BLaER1 (cell line): ENCODE data around the gene OOEP.
"Not testable (repeated sequence)": the region's sequence is repeated elsewhere in the genome, so short reads cannot be mapped to it uniquely, and the experiment has no call there.

Experiments used
- H3K27ac ChIP-seq: shearing (Covaris generic); formaldehyde crosslinking; 2 replicates; pipeline ENCODE4 v1.8.1; 2022
- H3K27me3 ChIP-seq: shearing (Covaris generic); formaldehyde crosslinking; 2 replicates; pipeline ENCODE4 v1.8.1; 2022
- H3K36me3 ChIP-seq: shearing (Covaris generic); formaldehyde crosslinking; 2 replicates; pipeline ENCODE4 v1.8.1; 2022
- H3K4me1 ChIP-seq: shearing (Covaris generic); formaldehyde crosslinking; 2 replicates; pipeline ENCODE4 v1.8.1; 2022
- H3K4me2 ChIP-seq: shearing (Covaris generic); formaldehyde crosslinking; 2 replicates; pipeline ENCODE4 v1.8.1; 2022
- H3K4me3 ChIP-seq: shearing (Covaris generic); formaldehyde crosslinking; 2 replicates; pipeline ENCODE4 v1.8.1; 2022
- H3K9ac ChIP-seq: shearing (Covaris generic); formaldehyde crosslinking; 2 replicates; pipeline ENCODE4 v1.8.1; 2022
- H3K9me3 ChIP-seq: shearing (Covaris generic); formaldehyde crosslinking; 2 replicates; pipeline ENCODE4 v1.8.1; 2022
- H4K20me1 ChIP-seq: shearing (Covaris generic); formaldehyde crosslinking; 2 replicates; pipeline ENCODE4 v1.8.1; 2022
- Cebpa-rat ChIP-seq: shearing (Covaris generic); IDR thresholded peaks from 2 replicates; pipeline ENCODE4 v1.8.1; 2022

The OOEP gene

GRCh38 chr6:73369563-73369962 is at the start of gene OOEP:
TSS of gene OOEP (minus strand) at chr6:73369897. CDS start at chr6:73369792, 105 bp downstream.
- Histone ChIP-seq H3K27me3 (no peaks in the 10 kb centered on the region), H3K9ac (no peak within 1 kb of the TSS), H3K9me3 (peaks cover 28% of the 10 kb centered on the region), H3K4me2 (no peak within 1 kb of the TSS), H3K36me3 (no peaks in the 10 kb centered on the region), H3K4me3 (no peak within 1 kb of the TSS), H4K20me1 (no peaks in the 10 kb centered on the region), H3K27ac (no peak within 1 kb of the TSS), H3K4me1 (no peaks in the 10 kb centered on the region)
- TF ChIP-seq Cebpa-rat = no peak

- H3K4me2 ChIP-seq = no peak overlapping the region
- no peak for TF ChIP-seq Cebpa-rat
- H3K4me3 ChIP-seq = no peak overlapping the region
- no peaks in the 10 kb centered on the region for H4K20me1 ChIP-seq
- no peak overlapping the region for H3K9ac ChIP-seq
- H3K27ac ChIP-seq = no peak overlapping the region
- peaks cover 68% of the 10 kb centered on the region for H3K36me3 ChIP-seq
- H3K27me3 ChIP-seq = no peaks in the 10 kb centered on the region
- no peaks in the 10 kb centered on the region for H3K9me3 ChIP-seq
- no peaks in the 10 kb centered on the region for H3K4me1 ChIP-seq
Observed at GRCh38 chr6:73418081-73418741, 48.5 kb upstream of the OOEP start.

GRCh38 chr6:73413102-73413501 is 43.4 kb upstream of the OOEP start:
- Histone ChIP-seq H3K27ac (no peak overlapping the region), H3K4me2 (no peak overlapping the region), H3K27me3 (no peaks in the 10 kb centered on the region), H4K20me1 (no peaks in the 10 kb centered on the region), H3K9me3 (no peaks in the 10 kb centered on the region), H3K4me1 (no peaks in the 10 kb centered on the region), H3K4me3 (no peak overlapping the region), H3K36me3 (peaks cover 24% of the 10 kb centered on the region), H3K9ac (no peak overlapping the region)
- TF ChIP-seq Cebpa-rat = no peak

- Histone ChIP-seq H3K27ac (no peak overlapping the region), H3K9me3 (no peaks in the 10 kb centered on the region), H3K4me3 (no peak overlapping the region), H3K36me3 (no peaks in the 10 kb centered on the region), H3K27me3 (no peaks in the 10 kb centered on the region), H4K20me1 (no peaks in the 10 kb centered on the region), H3K4me1 (no peaks in the 10 kb centered on the region), H3K4me2 (no peak overlapping the region), H3K9ac (no peak overlapping the region)
- no peak for TF ChIP-seq Cebpa-rat
Observed at GRCh38 chr6:73409395-73409794, 39.7 kb upstream of the OOEP start.

GRCh38 chr6:73400656-73401055 is 31.0 kb upstream of the OOEP start:
- H3K36me3 ChIP-seq = no peaks in the 10 kb centered on the region
- no peaks in the 10 kb centered on the region for H3K4me1 ChIP-seq
- H3K9me3 ChIP-seq = no peaks in the 10 kb centered on the region
- H3K9ac ChIP-seq = no peak overlapping the region
- no peaks in the 10 kb centered on the region for H3K27me3 ChIP-seq
- H3K27ac ChIP-seq = no peak overlapping the region
- no peak overlapping the region for H3K4me2 ChIP-seq
- no peak for TF ChIP-seq Cebpa-rat
- H3K4me3 ChIP-seq = no peak overlapping the region
- no peaks in the 10 kb centered on the region for H4K20me1 ChIP-seq

GRCh38 chr6:73395875-73396274 is 26.2 kb upstream of the OOEP start:
- Histone ChIP-seq H3K36me3 (0 out of 2 replicates have a peak, but pooled peaks cover 5% of the 10 kb centered on the region), H3K27ac (no peak overlapping the region), H3K4me2 (no peak overlapping the region), H4K20me1 (no peaks in the 10 kb centered on the region), H3K9me3 (peaks cover 16% of the 10 kb centered on the region), H3K4me1 (no peaks in the 10 kb centered on the region), H3K4me3 (no peak overlapping the region), H3K27me3 (no peaks in the 10 kb centered on the region), H3K9ac (no peak overlapping the region)
- no peak for TF ChIP-seq Cebpa-rat

GRCh38 chr6:73394577-73395354 is 25.1 kb upstream of the OOEP start, which contains the start of gene DDX43:
TSS of gene DDX43 (plus strand) at chr6:73394828. CDS start at chr6:73394906, 78 bp downstream.
- no peaks in the 10 kb centered on the region for H4K20me1 ChIP-seq
- peaks cover 16% of the 10 kb centered on the region for H3K9me3 ChIP-seq
- peaks cover 4% of the 10 kb centered on the region; the same call in 1 of the 2 replicates for H3K27me3 ChIP-seq
- H3K36me3 ChIP-seq = 0 out of 2 replicates have a peak, but pooled peaks cover 5% of the 10 kb centered on the region
- no peak within 1 kb of the TSS for H3K4me3 ChIP-seq
- H3K4me2 ChIP-seq = no peak within 1 kb of the TSS
- H3K9ac ChIP-seq = no peak within 1 kb of the TSS
- TF ChIP-seq Cebpa-rat = no peak
- no peaks in the 10 kb centered on the region for H3K4me1 ChIP-seq
- no peak within 1 kb of the TSS for H3K27ac ChIP-seq

GRCh38 chr6:73393278-73393677 is 23.6 kb upstream of the OOEP start:
- H3K9me3 ChIP-seq = peaks cover 16% of the 10 kb centered on the region
- no peak for TF ChIP-seq Cebpa-rat
- H3K9ac ChIP-seq = no peak overlapping the region
- no peak overlapping the region for H3K27ac ChIP-seq
- H3K36me3 ChIP-seq = 0 out of 2 replicates have a peak, but pooled peaks cover 5% of the 10 kb centered on the region
- H3K27me3 ChIP-seq = peaks cover 18% of the 10 kb centered on the region
- H3K4me3 ChIP-seq = no peak overlapping the region
- H3K4me2 ChIP-seq = no peak overlapping the region
- H4K20me1 ChIP-seq = no peaks in the 10 kb centered on the region
- H3K4me1 ChIP-seq = peaks cover 7% of the 10 kb centered on the region; the same call in 1 of the 2 replicates

- not testable (repeated sequence) for H3K36me3 ChIP-seq, H3K9ac ChIP-seq, H3K4me2 ChIP-seq, H3K27ac ChIP-seq, H3K4me3 ChIP-seq, H4K20me1 ChIP-seq, H3K4me1 ChIP-seq
- Histone ChIP-seq H3K9me3 (peaks cover 16% of the 10 kb centered on the region), H3K27me3 (peaks cover 25% of the 10 kb centered on the region)
Observed at GRCh38 chr6:73392188-73392587, 22.5 kb upstream of the OOEP start.

GRCh38 chr6:73391675-73392074 is 22.0 kb upstream of the OOEP start:
- Histone ChIP-seq H3K27me3 (peaks cover 25% of the 10 kb centered on the region), H3K9me3 (peaks cover 16% of the 10 kb centered on the region), H3K9ac (no peak overlapping the region), H3K4me3 (no peak overlapping the region), H4K20me1 (no peaks in the 10 kb centered on the region), H3K36me3 (0 out of 2 replicates have a peak, but pooled peaks cover 5% of the 10 kb centered on the region), H3K4me2 (no peak overlapping the region), H3K27ac (no peak overlapping the region), H3K4me1 (peaks cover 7% of the 10 kb centered on the region; the same call in 1 of the 2 replicates)
- TF ChIP-seq Cebpa-rat = no peak
